GM23338 (cell line): ENCODE results near the gene KCNJ6. TPM values are rescaled to one million over a fixed set of nuclear protein-coding genes. Genes with fewer than 3 reads are reported as not detected.

Source experiments
- ATAC-seq: fragments of 200-7000 bp; cut with Tn5 transposase; 3 replicates; pipeline ENCODE4 v1.9.1; 2020
- DNase-seq: peaks from one replicate; pipeline ENCODE4 v3.0.0-alpha.2; 2015; ENCODE audit warnings: low spot score
- H2AFZ ChIP-seq: fragments of 200-600 bp; sonication (generic); 2 replicates; pipeline ENCODE4 v1.8.0; 2016; ENCODE audit warnings: antibody characterized with exemption, mild to moderate bottlenecking, moderate library complexity
- H3F3A ChIP-seq: fragments of 200-600 bp; sonication (generic); replicated peaks from 2 replicates; pipeline ENCODE4 v1.8.0; 2017; ENCODE audit warnings: antibody characterized with exemption, mixed run types, low read depth
- H3K27ac ChIP-seq: fragments of 200-600 bp; sonication (generic); 2 replicates; pipeline ENCODE4 v1.6.1; 2016; ENCODE audit warnings: low read depth
- H3K27me3 ChIP-seq: fragments of 200-600 bp; sonication (generic); 2 replicates; pipeline ENCODE4 v1.8.0; 2016; ENCODE audit warnings: mild to moderate bottlenecking, mixed run types, moderate library complexity; ENCODE audit not compliant: insufficient read depth
- H3K36me3 ChIP-seq: fragments of 200-600 bp; sonication (generic); 2 replicates; pipeline ENCODE4 v1.8.0; 2016; ENCODE audit warnings: mild to moderate bottlenecking; ENCODE audit not compliant: insufficient read depth
- H3K4me1 ChIP-seq: fragments of 200-600 bp; sonication (generic); 2 replicates; pipeline ENCODE4 v1.8.0; 2016; ENCODE audit warnings: mild to moderate bottlenecking, moderate library complexity; ENCODE audit not compliant: insufficient read depth
- H3K4me2 ChIP-seq: fragments of 200-600 bp; sonication (generic); 2 replicates; pipeline ENCODE4 v1.7.1; 2017; ENCODE audit warnings: mixed run types
- H3K4me3 ChIP-seq: fragments of 200-600 bp; sonication (generic); 2 replicates; pipeline ENCODE4 v1.6.1; 2016; ENCODE audit warnings: mixed run types
- H3K79me2 ChIP-seq: fragments of 200-600 bp; sonication (generic); replicated peaks from 2 replicates; pipeline ENCODE4 v1.8.0; 2017; ENCODE audit warnings: mild to moderate bottlenecking; ENCODE audit not compliant: insufficient read depth
- H3K9me2 ChIP-seq: fragments of 200-600 bp; sonication (generic); 2 replicates; pipeline ENCODE4 v1.8.0; 2017; ENCODE audit not compliant: insufficient read depth
- H4K20me1 ChIP-seq: fragments of 200-600 bp; sonication (generic); replicated peaks from 2 replicates; pipeline ENCODE4 v1.8.0; 2017; ENCODE audit warnings: mild to moderate bottlenecking; ENCODE audit not compliant: insufficient read depth
- H3K27ac Mint-ChIP-seq: 2 replicates; pipeline ENCODE4 v1.8.0; 2020; ENCODE audit warnings: inconsistent platforms, mild to moderate bottlenecking, moderate library complexity, mixed read lengths
- H3K27me3 Mint-ChIP-seq: 3 replicates; pipeline ENCODE4 v1.8.0; 2022; ENCODE audit warnings: low read depth, mild to moderate bottlenecking, moderate library complexity, mixed read lengths, inconsistent platforms; ENCODE audit not compliant: insufficient read depth, poor library complexity
- H3K36me3 Mint-ChIP-seq: 3 replicates; pipeline ENCODE4 v1.8.0; 2021; ENCODE audit warnings: low read depth, mild to moderate bottlenecking, inconsistent platforms, moderate library complexity, mixed read lengths
- H3K4me1 Mint-ChIP-seq: 3 replicates; pipeline ENCODE4 v1.8.0; 2020; ENCODE audit warnings: mild to moderate bottlenecking, inconsistent platforms, mixed read lengths
- H3K4me3 Mint-ChIP-seq: 3 replicates; pipeline ENCODE4 v1.8.0; 2021; ENCODE audit warnings: moderate library complexity, mild to moderate bottlenecking, inconsistent platforms, mixed read lengths
- H3K9me3 Mint-ChIP-seq: 3 replicates; pipeline ENCODE4 v1.8.0; 2020; ENCODE audit warnings: moderate library complexity, mild to moderate bottlenecking, inconsistent platforms, mixed read lengths
- CREB1 ChIP-seq: fragments of 250-450 bp; sonication (Bioruptor Pico); IDR thresholded peaks from 2 replicates; pipeline ENCODE4 v1.5.0; 2020; ENCODE audit warnings: low read depth, mild to moderate bottlenecking, moderate library complexity
- EZH2 ChIP-seq: fragments of 200-600 bp; sonication (generic); IDR thresholded peaks from one replicate; pipeline ENCODE4 v1.8.0; 2017; ENCODE audit warnings: antibody characterized with exemption, mild to moderate bottlenecking, low read depth; ENCODE audit not compliant: unreplicated experiment
- EZH2phosphoT487 ChIP-seq: fragments of 200-600 bp; sonication (generic); IDR thresholded peaks from one replicate; pipeline ENCODE4 v1.8.1; 2018; ENCODE audit warnings: antibody characterized with exemption; ENCODE audit not compliant: unreplicated experiment
- JUNB ChIP-seq: IDR thresholded peaks from one replicate; pipeline ENCODE4 v1.6.1; 2016; ENCODE audit warnings: antibody characterized with exemption; ENCODE audit not compliant: unreplicated experiment
- NANOG ChIP-seq: IDR thresholded peaks from 2 replicates; pipeline ENCODE4 v1.6.1; 2016; ENCODE audit warnings: antibody characterized with exemption, borderline replicate concordance
- POLR2AphosphoS5 ChIP-seq: IDR thresholded peaks from 2 replicates; pipeline ENCODE4 v1.6.1; 2016; ENCODE audit warnings: antibody characterized with exemption, low read depth
- REST ChIP-seq: IDR thresholded peaks from one replicate; pipeline ENCODE4 v1.6.1; 2018; ENCODE audit warnings: antibody characterized with exemption; ENCODE audit not compliant: unreplicated experiment
- STAT1 ChIP-seq: IDR thresholded peaks from one replicate; pipeline ENCODE4 v1.6.1; 2016; ENCODE audit warnings: antibody characterized with exemption; ENCODE audit not compliant: unreplicated experiment
- ZNF331 ChIP-seq: fragments of 250-450 bp; sonication (Bioruptor Pico); IDR thresholded peaks from 2 replicates; pipeline ENCODE4 v1.5.0; 2020; ENCODE audit warnings: low read depth, mild to moderate bottlenecking, moderate library complexity
- ZNF462 ChIP-seq: fragments of 250-450 bp; sonication (Bioruptor Pico); IDR thresholded peaks from 2 replicates; pipeline ENCODE4 v1.5.0; 2020; ENCODE audit warnings: mild to moderate bottlenecking, moderate library complexity
- polyA plus RNA-seq: library from polyadenylated mRNA; unstranded; fragments of >200 nt; fragmentation: Nextera tagmentation; extraction: Ambion mirVana; gene quantifications from 2 replicates; pipeline ENCODE4 v1.2.1, GENCODE V29; 2016
- total RNA-seq: library from RNA; depleted of rRNA; stranded (reverse); fragments of >200 nt; shearing (Covaris generic); gene quantifications from 2 replicates; pipeline ENCODE4 v1.2.3, GENCODE V29; 2014

KCNJ6 gene
- total and polyA plus RNA-seq, 2 experiments from 2014 or later: 0.48 to 0.52 TPM

DNA sequence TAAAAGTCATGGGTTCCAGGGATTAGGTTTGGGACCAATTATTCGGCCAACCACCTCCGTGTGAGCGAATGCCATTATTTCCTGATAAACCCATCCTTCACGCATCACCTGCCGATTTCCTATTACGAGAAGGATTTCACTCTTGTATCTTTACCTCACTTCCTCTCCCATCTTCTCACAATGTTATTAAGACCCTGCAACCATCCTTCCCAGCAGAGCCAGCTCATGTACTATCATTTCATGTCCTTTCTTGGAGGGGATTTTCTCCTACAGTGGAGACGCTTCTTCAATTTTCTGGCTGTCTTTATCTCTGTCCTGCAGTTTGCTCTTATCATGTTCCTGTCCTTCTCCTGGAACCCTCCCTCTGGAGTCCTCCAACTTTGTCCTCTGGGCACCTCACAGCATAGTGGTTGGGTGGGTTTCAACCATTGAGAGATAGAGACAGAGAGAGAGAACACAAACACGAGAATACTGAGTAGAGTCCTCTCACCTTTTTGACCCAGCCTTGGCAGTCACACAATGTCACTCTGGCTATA is 357.5 kb downstream of the KCNJ6 start:
- Histone ChIP-seq H3K27ac (no peak overlapping the region), H3K4me2 (no peak overlapping the region), H3K4me1 (no peaks in the 10 kb centered on the region; the same call in 1 of the 2 replicates), H3K9me2 (peaks cover 18% of the 10 kb centered on the region), H3K4me3 (no peak overlapping the region), H3K79me2 (no peaks in the 10 kb centered on the region; the same call in 1 of the 2 replicates), H4K20me1 (no peaks in the 10 kb centered on the region), H3K36me3 (no peaks in the 10 kb centered on the region; the same call in 1 of the 2 replicates), H2AFZ (no peak overlapping the region), H3F3A (0 out of 2 replicates have a peak, but pooled peaks cover 6% of the 10 kb centered on the region), H3K27me3 (peaks cover 8% of the 10 kb centered on the region)
- TF ChIP-seq STAT1 (no peak), ZNF331 (no peak), REST (no peak), POLR2AphosphoS5 (no peak), ZNF462 (CRISPR knock-in tag) (no peak), EZH2phosphoT487 (no peak), EZH2 (no peak), JUNB (no peak), NANOG (no peak), CREB1 (CRISPR knock-in tag) (no peak)
- Mint-ChIP-seq H3K27me3 (peaks cover 3% of the 10 kb centered on the region), H3K4me3 (no peak overlapping the region), H3K4me1 (no peaks in the 10 kb centered on the region), H3K9me3 (peaks cover 11% of the 10 kb centered on the region; the same call in 2 of the 3 replicates), H3K27ac (no peak overlapping the region), H3K36me3 (0 out of 3 replicates have a peak, but pooled peaks cover 3% of the 10 kb centered on the region)
- DNase-seq (no peak), ATAC-seq (no peak)
